Heart left ventricle (tissue), 16 donors: ENCODE results near the gene ZDHHC11B. TPM values are rescaled to one million over a fixed set of nuclear protein-coding genes. Genes with fewer than 3 reads are reported as not detected.

Source experiments
- ATAC-seq, 4 donors: fragments of 200-7000 bp; cut with Tn5 transposase; one replicate each; pipeline ENCODE4 v1.9.1; 2020 to 2022; ENCODE audit warnings: moderate library complexity in 4 of 4, mild to moderate bottlenecking in 3 of 4, moderate number of reproducible peaks in 1 of 4
- DNase-seq, 5 donors: peaks; one replicate each; pipeline ENCODE4 v3.0.0-alpha.2; 2020
- H3K27ac ChIP-seq, 12 donors: fragments of 200-600 bp; sonication (generic) in 4 of 12; one replicate each; pipeline versions ENCODE4 v1.5.0 to v1.8.0; 2016 to 2022; ENCODE audit warnings: mild to moderate bottlenecking in 2 of 12
- H3K27me3 ChIP-seq, 9 donors: fragments of 200-600 bp; sonication (generic) in 2 of 9; one replicate each; pipeline versions ENCODE4 v1.5.1 to v1.8.0; 2016 to 2022; ENCODE audit warnings: mild to moderate bottlenecking in 3 of 9
- H3K36me3 ChIP-seq, 9 donors: fragments of 200-600 bp; sonication (generic) in 2 of 9; one replicate each; pipeline versions ENCODE4 v1.5.0 to v1.8.0; 2018 to 2022; ENCODE audit warnings: mild to moderate bottlenecking in 2 of 9
- H3K4me1 ChIP-seq, 12 donors: fragments of 200-600 bp; sonication (generic) in 4 of 12; one replicate each; pipeline versions ENCODE4 v1.5.0 to v1.8.0; 2016 to 2022; ENCODE audit warnings: mild to moderate bottlenecking in 3 of 12
- H3K4me3 ChIP-seq, 12 donors: fragments of 200-600 bp; sonication (generic) in 4 of 12; one replicate each; pipeline versions ENCODE4 v1.5.0 to v1.8.0; 2017 to 2022; ENCODE audit warnings: mild to moderate bottlenecking in 9 of 12, moderate library complexity in 4 of 12
- H3K9me3 ChIP-seq, 12 donors: fragments of 200-600 bp; sonication (generic) in 4 of 12; one replicate each; pipeline versions ENCODE4 v1.5.0 to v1.8.0; 2016 to 2022; ENCODE audit warnings: mild to moderate bottlenecking in 1 of 12
- POLR2A ChIP-seq, 2 donors: fragments of 450-650 bp; IDR thresholded peaks; one replicate each; pipeline ENCODE4 v1.6.1; 2017; ENCODE audit warnings: antibody characterized with exemption in 2 of 2, mild to moderate bottlenecking in 2 of 2, moderate library complexity in 2 of 2
- WGBS, 4 donors: extraction: QIAGEN DNeasy Blood & Tissue Kit in 2 of 4; methylation state at CpG; one replicate each; pipeline versions ENCODE4 v1.1.5 to v1.1.7; 2013 to 2018; 5-methylcytosine and 5-hydroxymethylcytosine counted together
- intact Hi-C, 10 donors: fragments of 100-400 bp; cut with DNase I; formaldehyde crosslinking; loops; one replicate each; pipeline versions ENCODE4 v1.11.1 to v1.14.2; 2022
- polyA plus RNA-seq, 2 donors: library from polyadenylated mRNA; stranded (reverse); fragments of 200-250 nt; gene quantifications; one replicate each; pipeline ENCODE4 v1.2.3, GENCODE V29; 2013
- total RNA-seq, 9 donors: library from RNA; depleted of rRNA in 2 of 9; stranded (reverse); fragments of >200 nt in 2 of 9; fragmentation: NEBNext Ultra II Directional in 3 of 9; extraction: Animal tissue kit (Norgen Biotek cat#: 25700) in 3 of 9; gene quantifications; one replicate each; pipeline versions ENCODE4 v1.1.0 to v1.2.4, GENCODE V29; 2016 to 2023
- TF ChIP-seq, protein P1 (sequence below), 12 donors: fragments of 200-600 bp; sonication (generic) in 4 of 12; IDR thresholded peaks; one replicate each; pipeline versions ENCODE4 v1.5.0 to v1.8.0; 2018 to 2022; ENCODE audit warnings: antibody characterized with exemption in 12 of 12, mild to moderate bottlenecking in 5 of 12
- donor health status: ischemic (EF 13 %, LVEDD 7.1; RV severe dilation, severe dysfunction).
- donor health status: healthy with polysubstance abuse.
- donor health status: DM: no; HTN: yes; CAD: no.
- donor health status: DM: no; HTN: no; CAD: no.
- donor health status: ischemic (EF 25% LVEDD 6.9; RV normal size, moderate dysfunction).
- donor health status: ischemic (EF 25% LVEDD 5.7; RV mildly dilated, moderate dysfunction).
- donor health status: healthy.
- donor health status: DM: yes; HTN: yes; CAD: no.
- donor health status: ischemic (EF 35%, LVEDD 5.7; RV mildly dilated, moderate dysfunction).
- donor health status: nonischemic (EF 11% LVEDD 7.7; RV severe dilation, severe dysfunction).
- donor health status: DM: yes; HTN: yes; CAD: no.
- donor health status: PGD.
- donor health status: ischemic (EF 29% LVEDD 5.4; RV normal size, mild dysfunction).
- donor health status: nonischemic (EF 23%, LVEDD 6.1; RV moderate dilation, normal function).

ZDHHC11B gene
- total and polyA plus RNA-seq, 11 donors: 3.0 to 26.5 (median 8.8) TPM

DNA sequence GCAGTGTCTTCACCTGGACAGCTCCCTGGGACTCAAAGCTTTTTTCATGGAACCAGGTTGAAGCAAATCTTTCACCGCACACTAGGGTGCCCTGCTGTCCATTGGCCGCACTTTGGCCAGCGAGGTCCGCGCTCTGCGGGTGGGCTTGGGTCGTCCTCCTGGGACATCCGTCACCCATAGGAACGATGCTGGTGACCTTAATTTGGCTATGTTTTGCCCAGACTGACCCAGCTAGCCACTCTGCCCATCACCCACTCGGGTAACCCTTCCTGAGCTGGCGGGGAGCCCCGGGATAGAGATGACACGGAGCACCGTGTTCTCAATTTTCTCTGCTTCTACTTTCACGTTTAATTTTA, 25.9 kb downstream of the ZDHHC11B start:
- peak overlapping the region; percentile 29 to 95 (median 83) for H3K27ac ChIP-seq
- peak overlapping the region in 10 of 12 donors; percentile 2 to 38 (median 20) for H3K4me3 ChIP-seq
- H3K27me3 ChIP-seq: no peaks in the 10 kb centered on the region
- peak in 2 of 5 donors; percentile 29 to 51 for DNase-seq
- 61 to 74% (median 64%) methylated on average over 15 of the region's 15 CpGs for WGBS, 4 donors
- peak in 2 of 4 donors; percentile 0 to 1 for ATAC-seq
- TF ChIP-seq, protein P1, sequence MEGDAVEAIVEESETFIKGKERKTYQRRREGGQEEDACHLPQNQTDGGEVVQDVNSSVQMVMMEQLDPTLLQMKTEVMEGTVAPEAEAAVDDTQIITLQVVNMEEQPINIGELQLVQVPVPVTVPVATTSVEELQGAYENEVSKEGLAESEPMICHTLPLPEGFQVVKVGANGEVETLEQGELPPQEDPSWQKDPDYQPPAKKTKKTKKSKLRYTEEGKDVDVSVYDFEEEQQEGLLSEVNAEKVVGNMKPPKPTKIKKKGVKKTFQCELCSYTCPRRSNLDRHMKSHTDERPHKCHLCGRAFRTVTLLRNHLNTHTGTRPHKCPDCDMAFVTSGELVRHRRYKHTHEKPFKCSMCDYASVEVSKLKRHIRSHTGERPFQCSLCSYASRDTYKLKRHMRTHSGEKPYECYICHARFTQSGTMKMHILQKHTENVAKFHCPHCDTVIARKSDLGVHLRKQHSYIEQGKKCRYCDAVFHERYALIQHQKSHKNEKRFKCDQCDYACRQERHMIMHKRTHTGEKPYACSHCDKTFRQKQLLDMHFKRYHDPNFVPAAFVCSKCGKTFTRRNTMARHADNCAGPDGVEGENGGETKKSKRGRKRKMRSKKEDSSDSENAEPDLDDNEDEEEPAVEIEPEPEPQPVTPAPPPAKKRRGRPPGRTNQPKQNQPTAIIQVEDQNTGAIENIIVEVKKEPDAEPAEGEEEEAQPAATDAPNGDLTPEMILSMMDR (IDR thresholded peaks at IDR 0.05): no peak
- TF ChIP-seq POLR2A (IDR thresholded peaks at IDR 0.05): no peak
- intact Hi-C loops: loop anchor here in 5 of 10 donors (2.0 to 10.0 kb wide), 5 partner anchors 26 to 89 kb away; partner anchors contain the start of gene ZDHHC11B (in 2 of the 5)
- H3K9me3 ChIP-seq: no peaks in the 10 kb centered on the region
- peaks cover 5 to 61% (median 37%) of the 10 kb centered on the region in 12 donors for H3K4me1 ChIP-seq
- H3K36me3 ChIP-seq: peaks cover 0 to 14% (median 0%) of the 10 kb centered on the region in 9 donors

DNA sequence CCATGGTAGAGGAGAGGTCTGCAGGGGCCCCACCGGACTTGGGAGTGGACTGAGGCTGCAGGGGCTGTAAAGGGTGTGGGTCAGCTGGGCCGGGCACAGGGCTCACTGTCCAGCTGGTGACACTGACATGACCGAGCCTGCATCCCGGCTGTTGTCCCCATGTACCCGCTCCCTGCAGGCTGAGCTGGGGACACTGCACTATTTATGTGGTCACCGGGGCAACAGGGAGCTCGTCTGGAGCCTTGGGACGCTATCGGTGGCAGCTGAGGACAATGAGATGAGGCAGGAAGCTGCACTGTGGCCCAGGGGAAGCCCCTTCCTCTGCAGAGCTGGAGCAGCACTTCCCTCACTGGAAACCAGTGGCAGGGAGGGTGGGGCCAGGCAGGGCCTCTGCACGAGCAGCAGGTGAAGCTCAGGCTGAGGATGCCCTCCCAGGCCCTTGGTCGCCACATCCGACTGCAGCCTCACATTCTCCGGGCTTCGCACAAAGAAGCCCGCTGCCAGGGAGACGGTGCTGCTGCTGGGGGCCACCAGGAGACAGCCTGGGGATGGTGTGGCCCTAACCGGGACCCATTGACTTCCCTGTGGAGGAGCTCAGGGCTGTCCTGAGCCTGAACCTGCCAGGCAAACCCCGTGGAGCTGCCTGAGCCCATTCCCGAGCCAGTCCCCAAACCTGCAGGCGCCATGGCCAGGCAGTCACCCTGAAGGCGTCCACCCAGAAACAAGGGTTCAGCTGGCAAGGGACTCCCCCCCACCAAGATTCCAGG, 26.4 kb downstream of the ZDHHC11B start:
- peak overlapping the region in 6 of 12 donors; percentile 19 to 38 (median 28) for H3K4me3 ChIP-seq
- peak; percentile 79 to 83 (median 82) for ATAC-seq
- H3K27ac ChIP-seq: peak overlapping the region; percentile 29 to 95 (median 83)
- intact Hi-C loops: loop anchor here in 5 of 10 donors (2.0 to 10.0 kb wide), 5 partner anchors 27 to 89 kb away; partner anchors contain the start of gene ZDHHC11B (in 2 of the 5)
- DNase-seq: peak; percentile 77 to 98 (median 91)
- WGBS, 4 donors: 37 to 47% (median 43%) methylated on average over 20 to 21 of the region's 21 CpGs
- peaks cover 0 to 9% (median 0%) of the 10 kb centered on the region in 9 donors for H3K36me3 ChIP-seq
- H3K27me3 ChIP-seq: no peaks in the 10 kb centered on the region
- H3K9me3 ChIP-seq: no peaks in the 10 kb centered on the region
- peaks cover 5 to 61% (median 37%) of the 10 kb centered on the region in 12 donors for H3K4me1 ChIP-seq
- no peak for TF ChIP-seq POLR2A (IDR thresholded peaks at IDR 0.05)
- TF ChIP-seq, protein P1 (IDR thresholded peaks at IDR 0.05): peak in 4 of 12 donors; percentile 6 to 17 (median 12)

DNA sequence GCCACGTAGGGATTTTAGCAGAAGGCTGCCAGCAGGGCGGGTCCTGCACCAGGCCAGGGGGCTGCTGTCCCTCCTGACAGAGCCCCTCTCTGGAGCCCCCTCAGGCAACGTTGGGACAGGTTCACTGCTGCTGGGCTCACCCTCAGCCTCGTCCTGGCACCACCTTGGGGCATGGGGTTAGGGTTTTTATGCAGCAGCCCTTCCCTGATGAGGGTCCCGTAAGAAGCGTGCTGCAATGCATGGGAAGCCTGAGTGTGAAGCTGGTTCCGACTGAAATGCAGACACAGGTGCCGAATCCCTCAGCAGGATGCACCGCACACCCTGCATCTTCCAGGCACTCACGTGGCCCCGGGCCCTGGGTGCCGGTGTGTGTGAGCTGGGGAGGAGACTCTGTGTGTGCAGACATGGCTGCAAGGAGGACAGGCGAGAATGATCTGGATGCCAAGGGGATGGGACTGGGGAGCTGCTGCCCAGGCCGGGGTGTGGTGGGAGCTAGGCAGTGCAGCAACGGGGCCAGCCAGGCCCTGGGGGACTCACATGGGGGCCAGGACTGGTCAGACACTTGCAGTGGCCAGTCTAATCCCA, 27.1 kb downstream of the ZDHHC11B start:
- peaks cover 0 to 7% (median 0%) of the 10 kb centered on the region in 9 donors for H3K36me3 ChIP-seq
- TF ChIP-seq, protein P1 (IDR thresholded peaks at IDR 0.05): no peak
- TF ChIP-seq POLR2A (IDR thresholded peaks at IDR 0.05): no peak
- no peaks in the 10 kb centered on the region for H3K9me3 ChIP-seq
- WGBS, 4 donors: 55 to 64% (median 59%) methylated on average over 15 of the region's 15 CpGs
- DNase-seq (peak in 2 of 5 donors; percentile 25 to 61), ATAC-seq (peak in 1 of 4 donors; percentile 0)
- H3K27me3 ChIP-seq: no peaks in the 10 kb centered on the region
- H3K4me3 ChIP-seq: peak overlapping the region in 1 of 12 donors; percentile 0
- peaks cover 5 to 60% (median 37%) of the 10 kb centered on the region in 12 donors for H3K4me1 ChIP-seq
- peak overlapping the region in 11 of 12 donors; percentile 65 to 95 (median 82) for H3K27ac ChIP-seq
- intact Hi-C loops: loop anchor here in 4 of 10 donors (5.0 to 10.0 kb wide), 3 partner anchors 85 to 90 kb away; no protein-coding TSS in a partner anchor
